CD4-positive, alpha-beta memory T cell (primary cell): ENCODE results near the gene GOLGA1. TPM values are rescaled to one million over a fixed set of nuclear protein-coding genes. Genes with fewer than 3 reads are reported as not detected.

Experiments used
- CTCF ChIA-PET: fragments of 350-600 bp; sonication (Branson Sonifier 250); formaldehyde crosslinking; loops from one replicate; lab custom pipeline; 2021; ENCODE audit warnings: inconsistent platforms; ENCODE audit not compliant: partially characterized antibody; lab: Charles Lee
- POLR2A ChIA-PET: fragments of 350-600 bp; sonication (Branson Sonifier 250); formaldehyde crosslinking; loops from one replicate; lab custom pipeline; 2021; ENCODE audit not compliant: partially characterized antibody; lab: Charles Lee
- DNase-seq, 5 donors: peaks; one replicate each; pipeline versions ENCODE4 v3.0.0 to v3.0.0-alpha.2; 2020 to 2022; ENCODE audit warnings: mixed read lengths in 1 of 5
- H3K27ac ChIP-seq: one replicate; pipeline ENCODE4 v1.7.0; 2013; ENCODE audit warnings: low read depth, low read length
- H3K27me3 ChIP-seq: 2 replicates; pipeline ENCODE4 v1.7.0; 2013; ENCODE audit warnings: mild to moderate bottlenecking, low read length, moderate library complexity; ENCODE audit not compliant: insufficient read depth
- H3K36me3 ChIP-seq: 2 replicates; pipeline ENCODE4 v1.7.0; 2013; ENCODE audit warnings: mild to moderate bottlenecking, low read length, moderate library complexity; ENCODE audit not compliant: insufficient read depth
- H3K4me1 ChIP-seq: 2 replicates; pipeline ENCODE4 v1.7.0; 2013; ENCODE audit warnings: mild to moderate bottlenecking, low read length, moderate library complexity; ENCODE audit not compliant: insufficient read depth
- H3K4me3 ChIP-seq, 2 donors: one replicate each; pipeline ENCODE4 v1.7.0; 2013; ENCODE audit warnings: low read length in 2 of 2, mild to moderate bottlenecking in 1 of 2
- H3K9me3 ChIP-seq, 2 donors: one replicate each; pipeline ENCODE4 v1.7.0; 2013; ENCODE audit warnings: low read length in 2 of 2, control low read depth in 1 of 2; ENCODE audit not compliant: control insufficient read depth in 1 of 2
- H3K27ac Mint-ChIP-seq, 7 donors: one replicate each; pipeline ENCODE4 v1.8.0; 2020 to 2021; ENCODE audit warnings: mixed read lengths in 7 of 7, mild to moderate bottlenecking in 6 of 7, inconsistent platforms in 3 of 7, moderate library complexity in 3 of 7
- H3K27me3 Mint-ChIP-seq, 2 donors: one replicate each; pipeline ENCODE4 v1.8.0; 2020 to 2021; ENCODE audit warnings: mixed read lengths in 2 of 2
- H3K36me3 Mint-ChIP-seq, 2 donors: one replicate each; pipeline ENCODE4 v1.8.0; 2020 to 2021; ENCODE audit warnings: mixed read lengths in 2 of 2, inconsistent platforms in 1 of 2, mild to moderate bottlenecking in 1 of 2
- H3K4me1 Mint-ChIP-seq, 4 donors: one replicate each; pipeline ENCODE4 v1.8.0; 2020 to 2021; ENCODE audit warnings: mixed read lengths in 4 of 4, mild to moderate bottlenecking in 1 of 4
- H3K4me3 Mint-ChIP-seq, 8 donors: one replicate each; pipeline ENCODE4 v1.8.0; 2020 to 2021; ENCODE audit warnings: mixed read lengths in 8 of 8, mild to moderate bottlenecking in 7 of 8, moderate library complexity in 6 of 8, inconsistent platforms in 3 of 8
- H3K9me3 Mint-ChIP-seq, 8 donors: one replicate each; pipeline ENCODE4 v1.8.0; 2020 to 2021; ENCODE audit warnings: mixed read lengths in 8 of 8, mild to moderate bottlenecking in 5 of 8, inconsistent platforms in 3 of 8, moderate library complexity in 1 of 8
- intact Hi-C: fragments of 100-400 bp; cut with micrococcal nuclease; formaldehyde crosslinking; loops from one replicate; pipeline ENCODE4 v1.15.1; 2023
- polyA plus RNA-seq, 2 donors: library from polyadenylated mRNA; unstranded; fragments of 300-500 nt; fragmentation: Illumina TruSeq; gene quantifications; one replicate each; pipeline ENCODE4 v1.2.3, GENCODE V29; 2021
- total RNA-seq, 2 experiments: library from RNA; stranded (reverse); gene quantifications; one replicate each; pipeline ENCODE4 v1.2.3, GENCODE V29; 2021

GOLGA1 gene
- total and polyA plus RNA-seq, 4 experiments from 2014 or later, result 3.1 to 38.3 (median 16.7) TPM

GRCh38 chr9:124941679-124942561, 1.0 kb upstream of the GOLGA1 start:
- intact Hi-C loops, result loop anchor here (1.0 to 2.0 kb wide), 7 partner anchors 23 to 299 kb away; partner anchors contain the start of genes ARPC5L, HSPA5, NR6A1 and PPP6C

GRCh38 chr9:124940521-124940893, 376 bp downstream of the GOLGA1 start:
- CTCF ChIA-PET, result no interaction called here
- intact Hi-C loops, result loop anchor here (2.0 kb wide), 1 partner anchor 300 kb away; the partner anchor contains the start of gene HSPA5
- DNase-seq, result no peak
- Histone ChIP-seq H3K4me3 (peak overlapping the region; percentile 45 to 94), H3K36me3 (peaks cover 5% of the 10 kb centered on the region), H3K9me3 (no peaks in the 10 kb centered on the region), H3K27me3 (no peaks in the 10 kb centered on the region), H3K4me1 (peaks cover 18% of the 10 kb centered on the region), H3K27ac (peak overlapping the region; percentile 96)
- H3K27me3 Mint-ChIP-seq, result no peaks in the 10 kb centered on the region
- peaks cover 13 to 35% (median 27%) of the 10 kb centered on the region in 4 donors for H3K4me1 Mint-ChIP-seq
- POLR2A ChIA-PET, result interaction anchor here (1.8 to 3.4 kb wide), 3 partner anchors 9 to 25 kb away, joined by 10 to 51 read pairs (median 36); no protein-coding TSS in a partner anchor
- H3K27ac Mint-ChIP-seq, result peak overlapping the region; percentile 86 to 99 (median 94)
- H3K9me3 Mint-ChIP-seq, result no peaks in the 10 kb centered on the region
- peaks cover 13 to 30% of the 10 kb centered on the region in 2 donors for H3K36me3 Mint-ChIP-seq
- H3K4me3 Mint-ChIP-seq, result peak overlapping the region; percentile 86 to 97 (median 92)

More at GRCh38 chr9:124941679-124942561, 1.0 kb upstream of the GOLGA1 start:
- Histone ChIP-seq H3K36me3 (no peaks in the 10 kb centered on the region), H3K27ac (peak overlapping the region; percentile 96), H3K4me1 (peaks cover 18% of the 10 kb centered on the region), H3K9me3 (no peaks in the 10 kb centered on the region), H3K4me3 (peak overlapping the region; percentile 94 to 99), H3K27me3 (no peaks in the 10 kb centered on the region)
- H3K9me3 Mint-ChIP-seq, result no peaks in the 10 kb centered on the region
- peaks cover 5 to 19% of the 10 kb centered on the region in 2 donors for H3K36me3 Mint-ChIP-seq
- peak overlapping the region; percentile 91 to 97 (median 96) for H3K4me3 Mint-ChIP-seq
- ChIA-PET CTCF (interaction anchor here (0.9 to 1.2 kb wide), 4 partner anchors 23 to 299 kb away, joined by 3 to 7 read pairs (median 5); partner anchors contain the start of genes HSPA5 and SCAI), POLR2A (interaction anchor here (0.8 to 3.4 kb wide), 19 partner anchors 8 to 299 kb away, joined by 3 to 51 read pairs (median 5); partner anchors contain the start of genes ARPC5L, HSPA5, NR6A1 and RPL35)
- H3K4me1 Mint-ChIP-seq, result peaks cover 13 to 35% (median 27%) of the 10 kb centered on the region in 4 donors
- no peaks in the 10 kb centered on the region for H3K27me3 Mint-ChIP-seq
- peak in 4 of 5 donors; percentile 66 to 77 (median 70) for DNase-seq
- peak overlapping the region; percentile 86 to 99 (median 97) for H3K27ac Mint-ChIP-seq

- peaks cover 18% of the 10 kb centered on the region for H3K4me1 ChIP-seq
- DNase-seq, result no peak
- ChIA-PET POLR2A (interaction anchor here (1.0 to 3.4 kb wide), 3 partner anchors 10 to 79 kb away, joined by 4 to 36 read pairs (median 10); no protein-coding TSS in a partner anchor), CTCF (interaction anchor here (1.6 kb wide), 1 partner anchor 30 kb away, joined by 4 read pairs; no protein-coding TSS in a partner anchor)
- H3K4me1 Mint-ChIP-seq, result peaks cover 13 to 35% (median 27%) of the 10 kb centered on the region in 4 donors
- H3K4me3 ChIP-seq, result peak overlapping the region; percentile 45 to 94
- H3K9me3 ChIP-seq, result no peaks in the 10 kb centered on the region
- H3K27ac ChIP-seq, result peak overlapping the region; percentile 96
- H3K9me3 Mint-ChIP-seq, result no peaks in the 10 kb centered on the region
- peak overlapping the region; percentile 86 to 97 (median 92) for H3K4me3 Mint-ChIP-seq
- intact Hi-C loops, result loop anchor here (2.0 kb wide), 1 partner anchor 301 kb away; the partner anchor contains the start of gene HSPA5
- H3K27me3 ChIP-seq, result no peaks in the 10 kb centered on the region
- peaks cover 14 to 33% of the 10 kb centered on the region in 2 donors for H3K36me3 Mint-ChIP-seq
- H3K36me3 ChIP-seq, result peaks cover 5% of the 10 kb centered on the region
- peak overlapping the region; percentile 86 to 99 (median 94) for H3K27ac Mint-ChIP-seq
- no peaks in the 10 kb centered on the region for H3K27me3 Mint-ChIP-seq
Observed at GRCh38 chr9:124939944-124940343, 939 bp downstream of the GOLGA1 start.

GRCh38 chr9:124934290-124934689, 6.6 kb downstream of the GOLGA1 start:
- Mint-ChIP-seq H3K27me3 (no peaks in the 10 kb centered on the region), H3K9me3 (no peaks in the 10 kb centered on the region), H3K36me3 (peaks cover 47 to 67% of the 10 kb centered on the region in 2 donors), H3K4me1 (peaks cover 14 to 40% (median 21%) of the 10 kb centered on the region in 4 donors), H3K4me3 (no peak overlapping the region), H3K27ac (peak overlapping the region in 3 of 7 donors; percentile 10 to 22 (median 17))
- Histone ChIP-seq H3K27ac (no peak overlapping the region), H3K36me3 (peaks cover 9% of the 10 kb centered on the region), H3K4me3 (no peak overlapping the region), H3K27me3 (no peaks in the 10 kb centered on the region), H3K9me3 (no peaks in the 10 kb centered on the region), H3K4me1 (peaks cover 14% of the 10 kb centered on the region)
- CTCF ChIA-PET, result no interaction called here
- DNase-seq, result no peak
- POLR2A ChIA-PET, result interaction anchor here (1.1 kb wide), 1 partner anchor 66 kb away, joined by 3 read pairs; no protein-coding TSS in a partner anchor
- intact Hi-C loops, result no loop called here

GRCh38 chr9:124932333-124932732, 8.6 kb downstream of the GOLGA1 start:
- H3K27ac Mint-ChIP-seq, result peak overlapping the region in 2 of 7 donors; percentile 15 to 17
- ChIA-PET CTCF (no interaction called here), POLR2A (interaction anchor here (1.5 kb wide), 1 partner anchor 9 kb away, joined by 4 read pairs; the partner anchor contains the start of gene GOLGA1)
- H3K27me3 ChIP-seq, result no peaks in the 10 kb centered on the region
- no peak overlapping the region for H3K4me3 Mint-ChIP-seq
- no peak for DNase-seq
- H3K9me3 ChIP-seq, result no peaks in the 10 kb centered on the region
- no peak overlapping the region for H3K27ac ChIP-seq
- H3K4me3 ChIP-seq, result no peak overlapping the region
- no peaks in the 10 kb centered on the region for H3K27me3 Mint-ChIP-seq
- peaks cover 17% of the 10 kb centered on the region for H3K4me1 ChIP-seq
- H3K36me3 ChIP-seq, result peaks cover 15% of the 10 kb centered on the region
- intact Hi-C loops, result no loop called here
- peaks cover 13 to 36% (median 16%) of the 10 kb centered on the region in 4 donors for H3K4me1 Mint-ChIP-seq
- peaks cover 58 to 72% of the 10 kb centered on the region in 2 donors for H3K36me3 Mint-ChIP-seq
- no peaks in the 10 kb centered on the region for H3K9me3 Mint-ChIP-seq

GRCh38 chr9:124929464-124929863, 11.4 kb downstream of the GOLGA1 start:
- H3K27me3 Mint-ChIP-seq, result no peaks in the 10 kb centered on the region
- H3K4me3 ChIP-seq, result no peak overlapping the region
- peaks cover 12 to 42% (median 16%) of the 10 kb centered on the region in 4 donors for H3K4me1 Mint-ChIP-seq
- CTCF ChIA-PET, result interaction anchor here (1.1 to 1.5 kb wide), 2 partner anchors 36 to 215 kb away, joined by 4 to 6 read pairs; no protein-coding TSS in a partner anchor
- DNase-seq, result peak in 3 of 5 donors; percentile 14 to 15 (median 15)
- peak overlapping the region in 5 of 8 donors; percentile 14 to 51 (median 27) for H3K4me3 Mint-ChIP-seq
- peak overlapping the region in 6 of 7 donors; percentile 9 to 69 (median 48) for H3K27ac Mint-ChIP-seq
- peaks cover 17% of the 10 kb centered on the region for H3K4me1 ChIP-seq
- intact Hi-C loops, result no loop called here
- H3K27me3 ChIP-seq, result no peaks in the 10 kb centered on the region
- H3K9me3 ChIP-seq, result no peaks in the 10 kb centered on the region
- no peaks in the 10 kb centered on the region for H3K9me3 Mint-ChIP-seq
- H3K36me3 Mint-ChIP-seq, result peaks cover 58 to 73% of the 10 kb centered on the region in 2 donors
- H3K27ac ChIP-seq, result no peak overlapping the region
- POLR2A ChIA-PET, result interaction anchor here (0.6 to 3.3 kb wide), 7 partner anchors 11 to 315 kb away, joined by 3 to 36 read pairs (median 5); partner anchors contain the start of genes GOLGA1, HSPA5 and SCAI
- peaks cover 18% of the 10 kb centered on the region for H3K36me3 ChIP-seq
